Measurements from ENCODE around the gene TACC2. TPM values are rescaled to one million over a fixed set of nuclear protein-coding genes. Genes with fewer than 3 reads are reported as not detected.
A peak's percentile ranks its signal among the peaks of the same experiment; 100 is the strongest.

TACC2 gene
- total RNA-seq, 3 donors from 2014 or later = 26.1 to 30.5 (median 28.5) TPM

DNA sequence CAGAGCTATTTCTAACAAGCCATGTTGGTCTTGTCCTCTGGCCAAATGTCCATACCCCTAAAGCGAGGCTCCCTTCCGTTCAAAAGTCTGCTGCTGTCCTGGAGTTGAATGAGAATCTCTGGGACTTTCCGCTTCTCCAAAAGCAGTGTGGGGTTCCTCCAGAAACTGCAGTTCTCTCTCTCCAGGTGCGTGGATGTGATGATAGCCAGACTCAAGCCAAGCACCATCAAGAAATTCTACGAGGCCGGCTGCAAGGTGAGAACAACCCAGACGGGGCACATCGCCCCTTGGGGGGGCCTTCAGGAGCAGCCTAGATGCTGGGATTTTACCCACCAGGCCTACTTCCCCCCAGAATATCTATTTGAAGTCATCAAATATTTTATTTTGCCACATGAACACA is 308.6 kb downstream of the TACC2 start:
- H3K4me1 ChIP-seq = no peaks in the 10 kb centered on the region
- TF ChIP-seq POLR2AphosphoS5 (IDR thresholded peaks at IDR 0.05) = no peak
- TF ChIP-seq, protein P1, sequence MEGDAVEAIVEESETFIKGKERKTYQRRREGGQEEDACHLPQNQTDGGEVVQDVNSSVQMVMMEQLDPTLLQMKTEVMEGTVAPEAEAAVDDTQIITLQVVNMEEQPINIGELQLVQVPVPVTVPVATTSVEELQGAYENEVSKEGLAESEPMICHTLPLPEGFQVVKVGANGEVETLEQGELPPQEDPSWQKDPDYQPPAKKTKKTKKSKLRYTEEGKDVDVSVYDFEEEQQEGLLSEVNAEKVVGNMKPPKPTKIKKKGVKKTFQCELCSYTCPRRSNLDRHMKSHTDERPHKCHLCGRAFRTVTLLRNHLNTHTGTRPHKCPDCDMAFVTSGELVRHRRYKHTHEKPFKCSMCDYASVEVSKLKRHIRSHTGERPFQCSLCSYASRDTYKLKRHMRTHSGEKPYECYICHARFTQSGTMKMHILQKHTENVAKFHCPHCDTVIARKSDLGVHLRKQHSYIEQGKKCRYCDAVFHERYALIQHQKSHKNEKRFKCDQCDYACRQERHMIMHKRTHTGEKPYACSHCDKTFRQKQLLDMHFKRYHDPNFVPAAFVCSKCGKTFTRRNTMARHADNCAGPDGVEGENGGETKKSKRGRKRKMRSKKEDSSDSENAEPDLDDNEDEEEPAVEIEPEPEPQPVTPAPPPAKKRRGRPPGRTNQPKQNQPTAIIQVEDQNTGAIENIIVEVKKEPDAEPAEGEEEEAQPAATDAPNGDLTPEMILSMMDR (IDR thresholded peaks at IDR 0.05) = no peak
- TF ChIP-seq POLR2A (IDR thresholded peaks at IDR 0.05) = no peak
- no peaks in the 10 kb centered on the region for H3K9me3 ChIP-seq
- H3K36me3 ChIP-seq = no peaks in the 10 kb centered on the region
- no peak for DNase-seq (ENCODE audit: low spot score in 2 of 2)
- no peaks in the 10 kb centered on the region for H3K27me3 ChIP-seq
- no peak overlapping the region for H3K4me3 ChIP-seq
- intact Hi-C loops (cut with DNase I; ENCODE audit: low total_unique reads) = loop anchor here (10.0 kb wide), 1 partner anchor 267 kb away; the partner anchor contains the start of gene DMBT1
- H3K27ac ChIP-seq = no peak overlapping the region

DNA sequence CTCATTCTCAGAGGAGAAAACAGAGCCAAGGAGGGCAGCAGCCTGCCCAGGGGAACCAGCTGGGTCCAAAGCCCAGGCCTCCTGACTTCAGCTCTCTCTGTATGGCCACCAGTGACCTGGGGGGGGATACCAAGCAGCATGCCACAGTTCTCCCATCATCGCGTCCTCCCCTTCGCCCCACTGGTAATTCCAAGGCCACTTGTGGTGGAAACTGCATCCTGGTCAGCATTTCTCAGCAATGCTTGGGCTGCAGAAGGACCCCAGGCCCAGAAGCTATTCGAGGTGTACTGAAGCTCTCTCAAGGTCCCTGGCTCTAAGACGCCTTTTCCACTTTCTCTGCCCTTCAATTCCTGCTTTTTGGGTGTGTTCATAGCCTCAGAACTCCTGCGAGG is 309.2 kb downstream of the TACC2 start:
- TF ChIP-seq, protein P1 (IDR thresholded peaks at IDR 0.05) = no peak
- TF ChIP-seq POLR2A (IDR thresholded peaks at IDR 0.05) = no peak
- no peak for TF ChIP-seq POLR2AphosphoS5 (IDR thresholded peaks at IDR 0.05)

DNA sequence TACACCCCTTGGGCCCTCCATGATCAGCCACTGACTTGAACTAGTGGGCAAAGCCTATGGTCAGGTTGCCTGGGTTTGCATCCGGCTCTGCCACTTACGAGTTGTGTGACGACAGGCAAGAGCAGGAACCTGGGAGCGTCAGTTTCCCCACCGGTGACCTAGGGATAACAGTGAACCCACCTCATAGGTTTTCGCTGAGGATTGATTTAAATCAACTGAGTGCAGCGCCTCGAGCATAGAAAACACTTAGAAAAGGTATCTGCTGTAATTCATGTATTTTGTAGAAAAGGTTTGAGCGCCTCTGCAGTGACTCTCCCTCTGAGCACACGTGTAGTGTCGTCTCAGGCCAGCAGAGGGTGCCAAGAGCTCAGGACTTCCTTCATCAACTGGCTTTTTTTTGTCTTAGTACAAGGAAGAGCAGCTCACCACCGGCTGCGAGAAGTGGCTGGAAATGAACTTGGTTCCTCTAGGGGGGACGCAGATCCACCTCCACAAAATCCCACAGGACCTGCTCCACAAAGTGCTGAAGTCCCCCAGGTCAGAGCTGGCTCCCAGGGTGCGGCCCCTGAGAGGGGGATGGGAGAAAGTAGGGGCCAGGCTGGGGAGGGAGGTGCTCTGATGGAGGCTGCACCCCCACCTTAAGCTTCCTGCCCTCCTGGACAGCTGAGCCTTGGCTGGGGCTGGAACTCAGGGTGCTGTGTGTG is 309.8 kb downstream of the TACC2 start:
- intact Hi-C loops (cut with DNase I; ENCODE audit: low total_unique reads) = loop anchor here (10.0 kb wide), 1 partner anchor 266 kb away; the partner anchor contains the start of gene DMBT1
- H3K27me3 ChIP-seq = no peaks in the 10 kb centered on the region
- H3K36me3 ChIP-seq = no peaks in the 10 kb centered on the region
- H3K4me3 ChIP-seq = peak overlapping the region in 1 of 3 donors; percentile 31
- H3K9me3 ChIP-seq = no peaks in the 10 kb centered on the region
- TF ChIP-seq, protein P1 (IDR thresholded peaks at IDR 0.05) = peak; percentile 78 to 86 (median 85)
- TF ChIP-seq POLR2A (IDR thresholded peaks at IDR 0.05) = no peak
- H3K4me1 ChIP-seq = no peaks in the 10 kb centered on the region
- DNase-seq (ENCODE audit: low spot score in 2 of 2) = peak in 1 of 2 donors; percentile 52
- H3K27ac ChIP-seq = no peak overlapping the region

More for the DNA sequence above, 309.2 kb downstream of the TACC2 start:
- H3K36me3 ChIP-seq = no peaks in the 10 kb centered on the region
- no peaks in the 10 kb centered on the region for H3K9me3 ChIP-seq
- H3K4me3 ChIP-seq = no peak overlapping the region
- intact Hi-C loops (cut with DNase I; ENCODE audit: low total_unique reads) = loop anchor here (10.0 kb wide), 1 partner anchor 267 kb away; the partner anchor contains the start of gene DMBT1
- H3K4me1 ChIP-seq = no peaks in the 10 kb centered on the region
- no peaks in the 10 kb centered on the region for H3K27me3 ChIP-seq
- DNase-seq (ENCODE audit: low spot score in 2 of 2) = no peak
- H3K27ac ChIP-seq = no peak overlapping the region

DNA sequence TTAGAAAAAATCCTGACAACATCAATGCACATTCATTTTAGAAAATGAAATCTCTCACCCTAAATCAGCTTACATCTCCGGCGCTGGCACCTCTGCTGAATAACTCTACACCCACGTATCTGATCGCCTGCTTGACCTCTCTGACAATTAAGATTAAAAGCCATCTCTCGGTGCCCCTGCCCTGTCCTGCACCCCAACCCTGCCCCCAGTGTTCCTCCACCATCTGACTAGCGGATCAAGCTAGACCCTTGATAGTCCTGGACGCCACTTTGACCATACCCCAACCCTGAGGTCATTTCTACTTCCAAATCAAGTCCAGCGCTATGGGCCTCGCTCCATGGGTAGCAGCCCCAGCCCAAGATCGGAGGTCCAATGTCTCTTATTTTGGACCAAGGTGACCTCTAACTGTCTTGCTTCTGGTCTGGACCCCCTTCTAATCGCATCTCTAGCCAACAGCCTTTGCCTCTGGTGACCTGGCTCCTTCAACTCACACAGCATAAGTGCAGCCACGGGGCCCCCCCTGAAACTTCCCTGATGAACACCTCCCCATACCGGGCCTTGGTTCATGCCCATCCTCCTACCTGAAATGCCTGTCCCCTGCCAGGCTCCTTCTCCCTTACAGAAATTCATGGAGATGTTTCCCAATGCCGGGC is 310.6 kb downstream of the TACC2 start:
- H3K9me3 ChIP-seq = no peaks in the 10 kb centered on the region
- no peak overlapping the region for H3K27ac ChIP-seq
- TF ChIP-seq POLR2A (IDR thresholded peaks at IDR 0.05) (no peak), POLR2AphosphoS5 (IDR thresholded peaks at IDR 0.05) (no peak)
- TF ChIP-seq, protein P1 (IDR thresholded peaks at IDR 0.05) = no peak
- intact Hi-C loops (cut with DNase I; ENCODE audit: low total_unique reads) = loop anchor here (10.0 kb wide), 1 partner anchor 265 kb away; the partner anchor contains the start of gene DMBT1
- H3K4me1 ChIP-seq = no peaks in the 10 kb centered on the region
- no peak overlapping the region for H3K4me3 ChIP-seq
- H3K36me3 ChIP-seq = no peaks in the 10 kb centered on the region
- H3K27me3 ChIP-seq = no peaks in the 10 kb centered on the region
- no peak for DNase-seq (ENCODE audit: low spot score in 2 of 2)
